ENCODE results near the gene TACC2.

Gene TACC2

GRCh38 chr10:122154545-122155366, 165.8 kb downstream of the TACC2 start:
- Histone ChIP-seq H3K9ac (peak overlapping the region; percentile 22; the same call in 1 of the 2 replicates), H3K79me2 (ENCODE audit: insufficient read depth, low read depth) (no peaks in the 10 kb centered on the region), H3K27me3 (ENCODE audit: insufficient read depth, low read depth) (no peaks in the 10 kb centered on the region), H4K20me1 (ENCODE audit: insufficient read depth) (no peaks in the 10 kb centered on the region), H2AFZ (ENCODE audit: low read depth) (peak overlapping the region; percentile 34; the same call in 1 of the 2 replicates), H3K4me3 (IDR thresholded peaks at IDR 0.05; ENCODE audit: insufficient read depth, low read depth, low read length) (no peak overlapping the region), H3K36me3 (ENCODE audit: insufficient read depth) (no peaks in the 10 kb centered on the region), H3K27ac (peak overlapping the region; percentile 3; the same call in 1 of the 2 replicates), H3K4me1 (ENCODE audit: low read depth, poor library complexity, severe bottlenecking) (no peaks in the 10 kb centered on the region), H3K4me2 (peak overlapping the region; percentile 23)
- TF ChIP-seq CTCF (conservative IDR thresholded peaks at IDR 0.05; ENCODE audit: low read depth, low read length): no peak

- H3K79me2 ChIP-seq (ENCODE audit: insufficient read depth, low read depth): no peaks in the 10 kb centered on the region
- no peak overlapping the region for H2AFZ ChIP-seq (ENCODE audit: low read depth)
- H4K20me1 ChIP-seq (ENCODE audit: insufficient read depth): no peaks in the 10 kb centered on the region
- no peak for TF ChIP-seq CTCF (conservative IDR thresholded peaks at IDR 0.05; ENCODE audit: low read depth, low read length)
- H3K27me3 ChIP-seq (ENCODE audit: insufficient read depth, low read depth): no peaks in the 10 kb centered on the region
- no peaks in the 10 kb centered on the region for H3K36me3 ChIP-seq (ENCODE audit: insufficient read depth)
- no peak overlapping the region for H3K4me2 ChIP-seq
- H3K27ac ChIP-seq: no peak overlapping the region
- no peaks in the 10 kb centered on the region for H3K4me1 ChIP-seq (ENCODE audit: low read depth, poor library complexity, severe bottlenecking)
- no peak overlapping the region for H3K9ac ChIP-seq
- H3K4me3 ChIP-seq (IDR thresholded peaks at IDR 0.05; ENCODE audit: insufficient read depth, low read depth, low read length): no peak overlapping the region
Observed at GRCh38 chr10:122157451-122157850, 168.5 kb downstream of the TACC2 start.

- Histone ChIP-seq H4K20me1 (ENCODE audit: insufficient read depth) (no peaks in the 10 kb centered on the region), H3K9ac (no peak overlapping the region), H3K4me2 (no peak overlapping the region), H3K36me3 (ENCODE audit: insufficient read depth) (no peaks in the 10 kb centered on the region), H3K27ac (no peak overlapping the region), H2AFZ (ENCODE audit: low read depth) (no peak overlapping the region), H3K27me3 (ENCODE audit: insufficient read depth, low read depth) (no peaks in the 10 kb centered on the region), H3K79me2 (ENCODE audit: insufficient read depth, low read depth) (no peaks in the 10 kb centered on the region), H3K4me3 (IDR thresholded peaks at IDR 0.05; ENCODE audit: insufficient read depth, low read depth, low read length) (no peak overlapping the region), H3K4me1 (ENCODE audit: low read depth, poor library complexity, severe bottlenecking) (no peaks in the 10 kb centered on the region)
- no peak for TF ChIP-seq CTCF (conservative IDR thresholded peaks at IDR 0.05; ENCODE audit: low read depth, low read length)
Observed at GRCh38 chr10:122158362-122158761, 169.4 kb downstream of the TACC2 start.

GRCh38 chr10:122159141-122159970, 170.4 kb downstream of the TACC2 start:
- Histone ChIP-seq H2AFZ (ENCODE audit: low read depth) (no peak overlapping the region), H3K4me2 (no peak overlapping the region), H3K4me1 (ENCODE audit: low read depth, poor library complexity, severe bottlenecking) (no peaks in the 10 kb centered on the region), H3K79me2 (ENCODE audit: insufficient read depth, low read depth) (no peaks in the 10 kb centered on the region), H4K20me1 (ENCODE audit: insufficient read depth) (no peaks in the 10 kb centered on the region), H3K9ac (no peak overlapping the region), H3K27me3 (ENCODE audit: insufficient read depth, low read depth) (no peaks in the 10 kb centered on the region), H3K36me3 (ENCODE audit: insufficient read depth) (no peaks in the 10 kb centered on the region), H3K4me3 (IDR thresholded peaks at IDR 0.05; ENCODE audit: insufficient read depth, low read depth, low read length) (no peak overlapping the region), H3K27ac (no peak overlapping the region)
- TF ChIP-seq CTCF (conservative IDR thresholded peaks at IDR 0.05; ENCODE audit: low read depth, low read length): no peak
